WTC11 (cell line): Measurements from ENCODE around the gene ABHD16A. TPM values are rescaled to one million over a fixed set of nuclear protein-coding genes. Genes with fewer than 3 reads are reported as not detected.

Experiments used
- ATF1 ChIP-seq: sonication (generic); formaldehyde crosslinking; IDR thresholded peaks from 2 replicates; pipeline ENCODE4 v1.8.1; 2023; ENCODE audit warnings: mild to moderate bottlenecking, moderate library complexity, missing genetic modification reagents
- ELF4 ChIP-seq: sonication (generic); formaldehyde crosslinking; IDR thresholded peaks from 2 replicates; pipeline ENCODE4 v1.8.1; 2022; ENCODE audit warnings: low read depth, mild to moderate bottlenecking, moderate library complexity, missing genetic modification reagents
- FOXK1 ChIP-seq: sonication (generic); formaldehyde crosslinking; IDR thresholded peaks from 2 replicates; pipeline ENCODE4 v1.8.0; 2022; ENCODE audit warnings: mild to moderate bottlenecking, moderate library complexity, missing genetic modification reagents
- GRHL2 ChIP-seq: fragments of 250-450 bp; sonication (Bioruptor Pico); IDR thresholded peaks from 2 replicates; pipeline ENCODE4 v1.8.0; 2022; ENCODE audit warnings: mild to moderate bottlenecking, moderate library complexity; ENCODE audit not compliant: insufficient replicate concordance, severe bottlenecking
- IRF1 ChIP-seq: sonication (generic); formaldehyde crosslinking; IDR thresholded peaks from 2 replicates; pipeline ENCODE4 v1.8.0; 2023; ENCODE audit warnings: missing genetic modification reagents
- JUN ChIP-seq: sonication (generic); formaldehyde crosslinking; IDR thresholded peaks from 2 replicates; pipeline ENCODE4 v1.8.0; 2023; ENCODE audit warnings: mild to moderate bottlenecking, missing genetic modification reagents
- NR1H2 ChIP-seq: sonication (generic); formaldehyde crosslinking; IDR thresholded peaks from 2 replicates; pipeline ENCODE4 v1.9.0; 2021; ENCODE audit warnings: mild to moderate bottlenecking, moderate library complexity, missing genetic modification reagents
- NR2C2 ChIP-seq: sonication (generic); formaldehyde crosslinking; IDR thresholded peaks from 2 replicates; pipeline ENCODE4 v1.8.0; 2022; ENCODE audit warnings: mild to moderate bottlenecking, missing genetic modification reagents
- NR3C1 ChIP-seq: sonication (generic); formaldehyde crosslinking; conservative IDR thresholded peaks from 2 replicates; pipeline ENCODE4 v1.8.1; 2023; ENCODE audit warnings: low read depth, mild to moderate bottlenecking, missing genetic modification reagents
- OVOL2 ChIP-seq: fragments of 250-450 bp; sonication (Bioruptor Pico); IDR thresholded peaks from 2 replicates; pipeline ENCODE4 v1.9.0; 2021; ENCODE audit warnings: mild to moderate bottlenecking, borderline replicate concordance
- PRDM15 ChIP-seq: sonication (generic); formaldehyde crosslinking; IDR thresholded peaks from 2 replicates; pipeline ENCODE4 v1.8.0; 2022; ENCODE audit warnings: missing genetic modification reagents
- RELA ChIP-seq: sonication (generic); formaldehyde crosslinking; IDR thresholded peaks from 2 replicates; pipeline ENCODE4 v1.8.1; 2022; ENCODE audit warnings: missing genetic modification reagents, mild to moderate bottlenecking, borderline replicate concordance
- SMAD3 ChIP-seq: sonication (generic); formaldehyde crosslinking; IDR thresholded peaks from 2 replicates; pipeline ENCODE4 v1.8.0; 2022; ENCODE audit warnings: missing genetic modification reagents, mild to moderate bottlenecking, borderline replicate concordance
- TCF7 ChIP-seq: sonication (generic); formaldehyde crosslinking; IDR thresholded peaks from 2 replicates; pipeline ENCODE4 v1.8.0; 2022; ENCODE audit warnings: mild to moderate bottlenecking, low read depth, missing genetic modification reagents, moderate library complexity
- TP53 ChIP-seq: sonication (generic); formaldehyde crosslinking; IDR thresholded peaks from 2 replicates; pipeline ENCODE4 v1.8.1; 2023; ENCODE audit warnings: mild to moderate bottlenecking, missing genetic modification reagents
- USF2 ChIP-seq: sonication (generic); formaldehyde crosslinking; IDR thresholded peaks from 2 replicates; pipeline ENCODE4 v1.8.1; 2023; ENCODE audit warnings: mild to moderate bottlenecking, missing genetic modification reagents, moderate library complexity
- ZBTB21 ChIP-seq: sonication (generic); formaldehyde crosslinking; IDR thresholded peaks from 2 replicates; pipeline ENCODE4 v1.8.1; 2023; ENCODE audit warnings: mild to moderate bottlenecking, missing genetic modification reagents, borderline replicate concordance
- ZBTB43 ChIP-seq: sonication (generic); formaldehyde crosslinking; IDR thresholded peaks from 2 replicates; pipeline ENCODE4 v1.8.1; 2023; ENCODE audit warnings: mild to moderate bottlenecking, missing genetic modification reagents
- ZSCAN18 ChIP-seq: fragments of 250-450 bp; sonication (Bioruptor Pico); IDR thresholded peaks from 2 replicates; pipeline ENCODE4 v2.1.2; 2022; ENCODE audit warnings: mild to moderate bottlenecking, moderate library complexity
- total RNA-seq: library from RNA; stranded (reverse); gene quantifications from 3 replicates; pipeline ENCODE4 v1.2.3, GENCODE V29; 2021
- TF ChIP-seq, protein P1 (sequence below): sonication (generic); formaldehyde crosslinking; IDR thresholded peaks from 2 replicates; pipeline ENCODE4 v1.8.1; 2023; ENCODE audit warnings: mild to moderate bottlenecking, missing genetic modification reagents, borderline replicate concordance
- TF ChIP-seq, protein P2 (sequence below): sonication (generic); formaldehyde crosslinking; IDR thresholded peaks from 2 replicates; pipeline ENCODE4 v1.8.0; 2022; ENCODE audit warnings: mild to moderate bottlenecking, missing genetic modification reagents
- TF ChIP-seq, protein P3 (sequence below): sonication (generic); formaldehyde crosslinking; IDR thresholded peaks from 2 replicates; pipeline ENCODE4 v1.8.0; 2022; ENCODE audit warnings: mild to moderate bottlenecking, missing genetic modification reagents
- TF ChIP-seq, protein P4 (sequence below): sonication (generic); formaldehyde crosslinking; IDR thresholded peaks from 2 replicates; pipeline ENCODE4 v1.8.1; 2023; ENCODE audit warnings: mild to moderate bottlenecking, missing genetic modification reagents, moderate library complexity

Gene ABHD16A
- total RNA-seq, 1 experiment from 2014 or later: 28.6 TPM

- peak; percentile 83 for TF ChIP-seq PRDM15
- TF ChIP-seq TCF7: no peak
- TF ChIP-seq, protein P1, sequence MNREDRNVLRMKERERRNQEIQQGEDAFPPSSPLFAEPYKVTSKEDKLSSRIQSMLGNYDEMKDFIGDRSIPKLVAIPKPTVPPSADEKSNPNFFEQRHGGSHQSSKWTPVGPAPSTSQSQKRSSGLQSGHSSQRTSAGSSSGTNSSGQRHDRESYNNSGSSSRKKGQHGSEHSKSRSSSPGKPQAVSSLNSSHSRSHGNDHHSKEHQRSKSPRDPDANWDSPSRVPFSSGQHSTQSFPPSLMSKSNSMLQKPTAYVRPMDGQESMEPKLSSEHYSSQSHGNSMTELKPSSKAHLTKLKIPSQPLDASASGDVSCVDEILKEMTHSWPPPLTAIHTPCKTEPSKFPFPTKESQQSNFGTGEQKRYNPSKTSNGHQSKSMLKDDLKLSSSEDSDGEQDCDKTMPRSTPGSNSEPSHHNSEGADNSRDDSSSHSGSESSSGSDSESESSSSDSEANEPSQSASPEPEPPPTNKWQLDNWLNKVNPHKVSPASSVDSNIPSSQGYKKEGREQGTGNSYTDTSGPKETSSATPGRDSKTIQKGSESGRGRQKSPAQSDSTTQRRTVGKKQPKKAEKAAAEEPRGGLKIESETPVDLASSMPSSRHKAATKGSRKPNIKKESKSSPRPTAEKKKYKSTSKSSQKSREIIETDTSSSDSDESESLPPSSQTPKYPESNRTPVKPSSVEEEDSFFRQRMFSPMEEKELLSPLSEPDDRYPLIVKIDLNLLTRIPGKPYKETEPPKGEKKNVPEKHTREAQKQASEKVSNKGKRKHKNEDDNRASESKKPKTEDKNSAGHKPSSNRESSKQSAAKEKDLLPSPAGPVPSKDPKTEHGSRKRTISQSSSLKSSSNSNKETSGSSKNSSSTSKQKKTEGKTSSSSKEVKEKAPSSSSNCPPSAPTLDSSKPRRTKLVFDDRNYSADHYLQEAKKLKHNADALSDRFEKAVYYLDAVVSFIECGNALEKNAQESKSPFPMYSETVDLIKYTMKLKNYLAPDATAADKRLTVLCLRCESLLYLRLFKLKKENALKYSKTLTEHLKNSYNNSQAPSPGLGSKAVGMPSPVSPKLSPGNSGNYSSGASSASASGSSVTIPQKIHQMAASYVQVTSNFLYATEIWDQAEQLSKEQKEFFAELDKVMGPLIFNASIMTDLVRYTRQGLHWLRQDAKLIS: no peak
- no peak for TF ChIP-seq ZSCAN18 (CRISPR knock-in tag)
- TF ChIP-seq, protein P2, sequence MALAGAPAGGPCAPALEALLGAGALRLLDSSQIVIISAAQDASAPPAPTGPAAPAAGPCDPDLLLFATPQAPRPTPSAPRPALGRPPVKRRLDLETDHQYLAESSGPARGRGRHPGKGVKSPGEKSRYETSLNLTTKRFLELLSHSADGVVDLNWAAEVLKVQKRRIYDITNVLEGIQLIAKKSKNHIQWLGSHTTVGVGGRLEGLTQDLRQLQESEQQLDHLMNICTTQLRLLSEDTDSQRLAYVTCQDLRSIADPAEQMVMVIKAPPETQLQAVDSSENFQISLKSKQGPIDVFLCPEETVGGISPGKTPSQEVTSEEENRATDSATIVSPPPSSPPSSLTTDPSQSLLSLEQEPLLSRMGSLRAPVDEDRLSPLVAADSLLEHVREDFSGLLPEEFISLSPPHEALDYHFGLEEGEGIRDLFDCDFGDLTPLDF (CRISPR knock-in tag): 0 out of 2 replicates have a peak, but pooled peaks have one; percentile 23
- TF ChIP-seq ZBTB43 (CRISPR knock-in tag): no peak
- TF ChIP-seq, protein P3, sequence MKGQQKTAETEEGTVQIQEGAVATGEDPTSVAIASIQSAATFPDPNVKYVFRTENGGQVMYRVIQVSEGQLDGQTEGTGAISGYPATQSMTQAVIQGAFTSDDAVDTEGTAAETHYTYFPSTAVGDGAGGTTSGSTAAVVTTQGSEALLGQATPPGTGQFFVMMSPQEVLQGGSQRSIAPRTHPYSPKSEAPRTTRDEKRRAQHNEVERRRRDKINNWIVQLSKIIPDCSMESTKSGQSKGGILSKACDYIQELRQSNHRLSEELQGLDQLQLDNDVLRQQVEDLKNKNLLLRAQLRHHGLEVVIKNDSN (CRISPR knock-in tag): no peak
- TF ChIP-seq, protein P4, sequence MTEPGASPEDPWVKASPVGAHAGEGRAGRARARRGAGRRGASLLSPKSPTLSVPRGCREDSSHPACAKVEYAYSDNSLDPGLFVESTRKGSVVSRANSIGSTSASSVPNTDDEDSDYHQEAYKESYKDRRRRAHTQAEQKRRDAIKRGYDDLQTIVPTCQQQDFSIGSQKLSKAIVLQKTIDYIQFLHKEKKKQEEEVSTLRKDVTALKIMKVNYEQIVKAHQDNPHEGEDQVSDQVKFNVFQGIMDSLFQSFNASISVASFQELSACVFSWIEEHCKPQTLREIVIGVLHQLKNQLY: no peak
- TF ChIP-seq ATF1 (CRISPR knock-in tag): no peak
- TF ChIP-seq NR3C1: no peak
- TF ChIP-seq OVOL2 (CRISPR knock-in tag): no peak
- 0 out of 2 replicates have a peak, but pooled peaks have one; percentile 41 for TF ChIP-seq RELA (CRISPR knock-in tag)
- TF ChIP-seq NR1H2 (CRISPR knock-in tag): no peak
- no peak for TF ChIP-seq TP53 (CRISPR knock-in tag)
- no peak for TF ChIP-seq IRF1 (CRISPR knock-in tag)
- no peak for TF ChIP-seq ZBTB21 (CRISPR knock-in tag)
- TF ChIP-seq GRHL2 (CRISPR knock-in tag): no peak
- TF ChIP-seq NR2C2: peak; percentile 33; the same call in 1 of the 2 replicates
- 0 out of 2 replicates have a peak, but pooled peaks have one; percentile 15 for TF ChIP-seq FOXK1
- TF ChIP-seq USF2: no peak
- TF ChIP-seq JUN (CRISPR knock-in tag): no peak; the same call in 1 of the 2 replicates
- TF ChIP-seq SMAD3 (CRISPR knock-in tag): no peak; the same call in 1 of the 2 replicates
- TF ChIP-seq ELF4 (CRISPR knock-in tag): no peak
These were observed 42.5 kb downstream of the ABHD16A start, which contains the start of gene C6orf47 (continued) for GRCh38 chr6:31660381-31661261.
